Measurements from ENCODE around the gene LARGE1.
"Not testable (repeated sequence)": the region's sequence is repeated elsewhere in the genome, so short reads cannot be mapped to it uniquely, and the experiment has no call there.

LARGE1 gene

DNA sequence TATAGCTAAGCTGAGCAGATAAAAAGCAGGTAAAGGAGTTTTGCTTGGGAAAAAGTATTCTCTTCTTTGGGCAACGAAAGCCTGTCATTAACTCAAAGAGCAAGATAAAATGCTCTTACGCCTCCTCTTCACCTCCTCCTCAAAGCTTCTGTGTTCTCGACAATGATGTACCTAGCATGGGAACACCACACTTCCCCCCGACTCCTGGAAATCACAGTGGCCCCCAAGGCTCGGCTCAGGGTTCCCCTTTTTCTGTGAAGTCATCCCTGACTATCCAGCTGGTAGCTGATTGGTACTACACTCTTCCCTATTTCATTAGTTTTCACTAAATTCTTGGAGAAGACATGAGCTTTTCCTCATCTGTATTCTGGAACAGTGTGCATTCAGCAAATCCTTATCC lies 336.1 kb downstream of the LARGE1 start:
- DNase-seq = no peak

DNA sequence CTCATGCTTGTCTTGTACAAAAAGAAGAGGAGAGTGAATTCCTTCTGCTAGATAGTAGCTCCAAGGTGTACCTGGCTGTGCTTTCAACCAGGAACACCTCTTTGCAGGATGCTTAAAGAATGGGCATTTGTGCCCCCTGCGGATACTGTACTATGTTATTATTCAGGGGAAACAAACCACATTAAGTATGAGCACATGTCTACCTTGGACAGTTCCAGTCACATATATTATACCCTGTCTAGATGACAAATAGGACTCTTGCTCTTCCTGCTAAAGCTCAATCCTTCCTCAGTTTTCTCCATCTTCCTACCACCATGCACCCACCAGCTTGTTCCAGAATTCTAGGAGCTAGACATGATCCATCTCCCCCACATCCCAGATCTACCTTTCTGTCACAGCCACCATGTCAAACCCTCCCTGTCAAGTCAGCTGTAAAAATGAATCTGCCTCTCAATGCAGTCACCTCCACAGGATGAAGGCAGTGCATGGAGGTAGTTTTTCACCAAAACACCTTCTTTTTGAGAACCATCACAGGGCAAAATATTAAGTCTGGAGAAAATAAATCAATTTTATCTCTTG lies 337.4 kb downstream of the LARGE1 start:
- no peak for DNase-seq

DNA sequence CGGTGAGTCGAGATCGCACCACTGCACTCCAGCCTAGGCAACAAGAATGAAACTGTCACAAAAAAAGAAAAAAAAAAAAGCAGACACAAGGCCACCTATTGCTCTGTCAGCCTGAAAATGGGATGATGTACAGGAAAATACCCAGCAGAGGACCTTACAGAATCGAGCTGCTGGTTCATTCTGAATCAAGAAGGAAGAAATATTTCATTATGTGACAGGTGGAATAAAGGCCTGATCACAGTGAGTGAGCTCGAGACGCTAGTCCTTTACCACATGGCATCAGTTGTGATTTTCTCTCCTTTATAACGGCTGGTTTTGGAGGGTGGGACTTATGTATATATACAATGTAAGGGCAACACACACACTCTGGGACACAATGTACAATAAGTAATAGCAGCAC lies 340.0 kb downstream of the LARGE1 start:
- DNase-seq = no peak

DNA sequence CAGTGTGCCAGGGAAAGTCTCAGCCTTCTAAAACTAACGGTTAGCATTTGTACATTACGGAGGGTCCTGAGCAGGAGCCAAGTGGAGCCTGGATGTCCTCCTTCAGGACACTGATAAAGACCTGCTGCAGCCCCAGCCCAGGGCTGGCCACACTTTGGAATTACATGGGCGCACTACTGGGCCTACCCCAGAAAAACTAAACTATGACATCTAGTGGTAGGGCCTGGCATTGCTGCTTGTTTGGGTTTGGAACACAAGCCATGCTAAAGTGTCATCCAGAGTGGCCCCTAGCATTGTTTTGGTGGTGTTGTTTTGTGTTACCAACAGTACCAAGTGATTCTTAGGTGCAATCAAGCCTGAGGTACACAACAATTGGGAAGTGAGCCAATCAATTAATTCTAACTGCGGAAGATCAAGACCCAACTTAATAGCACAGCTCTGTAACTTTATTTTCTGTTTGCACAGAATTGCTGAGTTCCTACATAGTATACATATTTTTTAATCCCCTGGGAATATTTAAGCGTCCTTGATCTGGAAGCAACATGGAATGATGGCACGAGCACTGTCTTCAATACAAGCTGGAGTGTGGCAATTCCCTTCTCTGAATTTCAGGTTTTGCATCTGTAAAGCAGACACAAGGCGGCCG lies 340.7 kb downstream of the LARGE1 start:
- no peak for DNase-seq

DNA sequence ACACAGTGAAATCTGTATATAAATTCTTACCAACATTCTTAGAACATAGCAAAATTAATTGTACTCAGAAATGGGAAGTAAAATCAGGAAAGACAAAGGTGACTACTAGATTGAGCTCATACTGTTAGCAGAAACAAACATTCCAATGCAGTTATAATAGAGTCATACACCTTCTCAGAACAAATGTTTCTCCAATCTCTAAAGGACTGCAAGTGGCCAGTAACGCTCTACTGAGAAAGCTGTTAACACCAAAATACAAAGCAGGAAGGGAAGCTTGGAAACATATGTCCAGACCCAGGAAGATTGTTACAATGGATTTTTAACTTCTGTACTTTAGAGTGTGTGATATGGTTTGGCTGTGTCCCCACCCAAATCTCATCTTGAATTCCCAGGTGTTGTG lies 341.5 kb downstream of the LARGE1 start:
- no peak for DNase-seq

DNA sequence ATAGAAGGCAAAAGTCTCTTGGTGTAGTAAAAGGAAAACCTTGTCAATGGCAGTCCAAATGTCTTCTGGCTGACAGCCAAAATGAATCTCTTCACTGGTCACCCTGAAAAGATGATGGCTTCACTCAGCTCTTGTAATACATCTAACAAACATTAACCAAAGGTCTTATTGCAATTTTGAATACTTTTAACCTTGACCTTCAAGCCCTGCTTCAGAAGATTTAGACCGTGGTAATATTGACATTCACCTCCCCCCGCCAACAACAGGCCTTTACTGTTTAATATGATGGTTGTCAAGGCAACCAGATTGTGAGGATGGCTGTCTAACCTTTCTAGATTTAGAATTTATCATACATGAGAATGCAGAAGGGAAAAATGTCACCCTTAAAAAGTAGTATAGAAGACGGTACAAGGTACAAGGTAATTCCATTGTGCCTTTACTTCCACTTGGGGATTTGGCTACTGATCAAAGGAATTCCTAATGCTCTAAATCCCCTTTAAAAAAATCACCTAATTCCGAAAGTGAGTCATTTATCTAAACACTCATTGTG lies 342.3 kb downstream of the LARGE1 start:
- no peak for DNase-seq

DNA sequence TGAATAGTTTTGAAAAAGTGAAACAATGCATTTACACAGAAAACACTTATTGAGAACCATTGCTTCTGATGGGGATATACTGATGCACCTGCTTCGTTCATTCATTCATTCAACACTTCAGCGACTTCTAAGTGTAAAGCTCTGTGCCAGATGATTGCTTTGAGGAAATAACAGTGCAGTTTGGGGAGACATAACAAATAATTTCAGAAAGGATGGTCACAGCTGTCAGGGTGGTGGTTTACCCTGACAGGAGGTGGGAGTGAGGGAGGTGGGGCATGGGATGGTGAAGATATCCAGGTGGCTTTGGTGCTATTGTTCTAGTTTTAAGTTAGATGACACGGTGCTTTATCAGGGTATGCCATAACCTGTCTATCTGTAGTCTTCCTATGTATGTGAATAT lies 344.1 kb downstream of the LARGE1 start:
- DNase-seq = no peak

DNA sequence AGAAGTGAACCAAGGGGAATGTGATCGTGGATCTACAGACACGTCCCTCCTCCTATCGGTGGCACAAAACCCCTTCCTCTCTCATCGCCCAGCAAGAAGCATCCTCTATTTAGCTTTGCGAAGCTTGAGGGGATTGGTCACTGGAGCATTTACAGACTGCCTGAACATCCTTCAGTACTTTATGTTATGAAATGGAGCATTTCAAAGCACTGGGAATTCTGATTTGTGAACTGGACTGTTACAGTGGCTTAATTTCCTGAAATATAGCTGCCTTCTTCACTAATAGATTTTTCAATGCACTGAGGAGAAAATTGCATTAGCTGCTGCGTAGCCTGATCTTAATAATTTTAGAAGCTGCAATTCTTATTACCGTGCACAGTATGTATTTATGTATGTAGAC lies 344.5 kb downstream of the LARGE1 start:
- no peak for DNase-seq

DNA sequence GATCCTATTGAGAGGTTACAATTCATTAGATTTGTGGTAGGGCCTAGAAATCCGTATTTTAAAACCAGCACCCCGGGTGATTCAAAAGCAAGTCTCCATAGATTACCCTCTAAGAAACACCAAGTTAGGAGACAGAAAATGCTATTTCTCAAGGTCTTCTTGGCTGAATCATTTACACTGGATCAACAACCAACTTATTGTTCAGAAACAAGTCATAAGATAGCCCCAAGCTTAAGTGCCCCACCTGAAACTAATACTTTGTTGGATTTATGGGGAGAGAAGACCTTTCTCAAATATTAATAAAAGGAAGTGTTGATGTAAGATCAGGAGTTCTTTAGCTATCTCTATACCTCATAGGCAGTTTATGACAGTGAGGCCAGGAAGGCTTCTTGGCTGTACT lies 345.2 kb downstream of the LARGE1 start:
- DNase-seq = no peak

DNA sequence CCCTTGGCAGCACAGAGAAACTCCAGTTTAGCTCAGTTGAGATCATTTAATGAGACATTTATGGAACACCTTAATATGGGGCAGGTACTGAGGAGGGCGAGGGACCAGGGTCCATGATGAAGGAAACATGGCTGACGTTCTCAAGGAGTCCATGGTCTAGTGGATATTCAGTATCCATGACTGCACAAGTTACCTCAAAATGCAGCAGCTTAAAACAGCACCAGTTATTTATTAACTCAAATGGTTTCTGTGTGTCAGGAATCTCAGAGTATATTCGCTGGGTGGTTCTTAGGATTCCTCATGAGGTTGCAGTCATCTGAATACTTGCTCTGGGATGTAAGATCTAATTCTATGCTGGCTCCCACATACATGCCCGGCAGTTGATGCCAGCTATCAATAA lies 346.8 kb downstream of the LARGE1 start:
- DNase-seq = no peak

DNA sequence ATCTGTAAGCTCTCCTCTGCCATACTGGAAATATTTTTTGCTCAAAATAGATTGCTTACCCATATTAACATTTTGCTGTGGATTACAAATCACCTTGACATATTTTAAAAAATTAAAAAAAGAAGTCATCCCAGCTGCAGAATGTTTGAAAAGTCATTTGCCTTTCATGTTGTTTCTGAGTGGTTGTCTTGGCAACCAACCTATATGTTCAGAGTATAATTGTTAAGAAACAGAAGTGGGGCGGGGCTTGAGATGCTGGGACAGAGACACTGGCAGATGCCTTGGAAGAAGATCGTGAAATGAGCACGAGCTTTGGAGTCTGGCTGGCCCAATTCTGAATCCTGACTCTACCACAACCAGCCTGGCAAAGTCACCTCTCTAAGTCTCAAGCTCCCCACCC lies 348.2 kb downstream of the LARGE1 start:
- no peak for DNase-seq

DNA sequence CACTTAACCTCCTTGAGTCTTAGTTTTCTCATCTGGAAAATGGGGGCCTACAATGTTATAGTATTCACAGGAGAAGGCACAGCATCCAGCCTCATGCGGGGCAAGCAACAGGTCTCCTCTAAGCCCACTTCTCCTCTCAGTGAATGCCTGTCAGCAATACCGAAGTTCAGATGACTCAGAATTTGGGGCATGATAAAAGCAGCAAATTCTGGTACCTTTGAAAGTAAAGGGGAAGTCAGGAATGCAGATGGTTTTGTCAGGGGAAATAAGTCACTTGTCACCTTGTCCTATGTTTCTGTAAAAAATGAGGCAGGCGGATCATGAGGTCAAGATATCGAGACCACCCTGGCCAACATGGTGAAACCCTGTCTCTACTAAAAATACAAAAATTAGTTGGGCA lies 350.2 kb downstream of the LARGE1 start:
- DNase-seq = no peak

DNA sequence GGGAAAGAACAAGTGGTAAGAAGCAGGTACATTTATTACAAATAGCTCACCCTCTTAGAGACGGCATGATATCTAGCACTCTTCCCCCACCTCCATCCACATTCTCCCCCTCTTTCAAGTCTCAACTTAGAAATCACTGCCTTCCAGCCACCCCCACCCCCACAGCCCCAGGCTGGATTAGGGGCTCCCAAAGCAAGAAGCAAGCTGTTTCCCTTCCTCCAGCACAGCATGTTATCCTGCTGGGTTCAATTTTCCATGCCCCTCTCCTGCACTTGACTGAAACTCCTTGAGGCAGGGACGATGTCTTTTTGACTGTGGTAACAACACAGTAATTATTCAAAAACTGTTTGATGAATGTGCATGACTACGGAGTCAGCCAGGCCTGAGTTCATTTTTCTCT lies 350.7 kb downstream of the LARGE1 start:
- no peak for DNase-seq

DNA sequence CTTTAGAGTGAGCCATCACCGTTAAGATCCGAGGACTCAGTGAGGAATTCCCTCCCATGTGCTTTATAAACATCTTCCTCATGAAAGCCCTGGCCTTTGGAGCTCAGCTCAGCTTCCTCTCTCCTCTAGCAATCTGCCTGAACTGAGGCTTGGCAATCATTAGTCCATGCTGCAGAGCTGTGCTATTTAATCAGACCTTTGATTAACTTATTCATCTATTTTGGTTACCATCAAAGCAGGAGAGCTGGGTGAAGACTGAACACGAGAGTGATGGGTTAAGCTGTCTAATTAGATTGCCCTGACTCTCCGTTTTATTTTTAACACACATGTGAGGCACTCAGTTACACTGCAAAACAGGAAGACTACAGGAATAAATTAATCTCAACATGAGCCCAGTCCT lies 351.3 kb downstream of the LARGE1 start:
- no peak for DNase-seq

DNA sequence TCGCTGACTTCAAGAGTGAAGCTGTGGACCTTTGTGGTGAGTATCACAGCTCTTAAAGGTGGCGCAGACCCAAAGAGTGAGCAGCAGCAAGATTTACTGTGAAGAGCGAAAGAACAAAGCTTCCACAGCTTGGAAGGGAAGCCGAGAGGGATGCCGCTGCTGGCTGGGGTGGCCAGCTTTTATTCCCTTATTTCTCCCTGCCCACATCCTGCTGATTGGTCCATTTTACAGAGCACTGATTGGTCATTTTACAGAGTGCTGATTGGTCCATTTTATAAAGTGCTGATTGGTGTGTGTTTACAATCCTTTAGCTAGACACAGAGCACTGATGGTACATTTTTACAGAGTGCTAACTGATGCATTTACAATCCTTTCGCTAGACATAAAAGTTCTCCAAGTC lies 353.8 kb downstream of the LARGE1 start:
- DNase-seq = not testable (repeated sequence)

DNA sequence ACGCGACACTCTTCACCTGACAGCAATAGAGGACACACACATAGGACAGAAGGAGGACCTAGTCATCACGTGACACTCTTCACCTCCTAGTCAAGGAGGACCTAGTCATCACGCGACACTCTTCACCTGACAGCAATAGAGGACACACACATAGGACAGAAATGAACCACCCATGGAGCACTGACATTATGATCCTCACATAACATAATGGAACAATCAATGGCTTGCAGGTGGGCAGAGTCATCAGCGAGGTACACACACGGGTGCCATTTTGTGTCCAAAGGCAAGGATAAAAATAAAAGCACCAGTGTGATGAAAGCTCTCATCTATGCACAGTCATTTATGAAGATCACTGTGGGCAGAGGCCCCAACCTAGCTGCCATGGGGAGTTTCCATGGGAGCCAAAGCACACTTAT lies 354.7 kb downstream of the LARGE1 start:
- DNase-seq = no peak

DNA sequence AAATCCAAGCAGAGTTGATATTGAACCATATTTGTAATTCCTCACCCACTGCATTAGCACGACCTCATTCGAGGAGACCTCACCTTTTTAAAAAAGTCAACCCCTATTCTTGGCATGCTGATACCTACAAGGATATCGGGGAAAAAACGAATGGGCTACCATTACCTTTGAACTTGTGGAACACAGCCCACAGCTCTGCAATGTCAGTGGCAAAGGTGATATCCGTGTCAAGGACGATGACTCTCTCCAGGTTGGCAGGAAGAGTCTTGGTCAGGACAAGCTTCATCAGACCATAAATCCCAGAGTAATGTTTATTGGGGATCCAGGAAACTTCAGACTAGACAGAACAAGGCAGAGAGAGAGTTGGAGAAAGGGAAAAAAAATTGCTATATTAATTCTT lies 355.6 kb downstream of the LARGE1 start:
- DNase-seq = no peak

DNA sequence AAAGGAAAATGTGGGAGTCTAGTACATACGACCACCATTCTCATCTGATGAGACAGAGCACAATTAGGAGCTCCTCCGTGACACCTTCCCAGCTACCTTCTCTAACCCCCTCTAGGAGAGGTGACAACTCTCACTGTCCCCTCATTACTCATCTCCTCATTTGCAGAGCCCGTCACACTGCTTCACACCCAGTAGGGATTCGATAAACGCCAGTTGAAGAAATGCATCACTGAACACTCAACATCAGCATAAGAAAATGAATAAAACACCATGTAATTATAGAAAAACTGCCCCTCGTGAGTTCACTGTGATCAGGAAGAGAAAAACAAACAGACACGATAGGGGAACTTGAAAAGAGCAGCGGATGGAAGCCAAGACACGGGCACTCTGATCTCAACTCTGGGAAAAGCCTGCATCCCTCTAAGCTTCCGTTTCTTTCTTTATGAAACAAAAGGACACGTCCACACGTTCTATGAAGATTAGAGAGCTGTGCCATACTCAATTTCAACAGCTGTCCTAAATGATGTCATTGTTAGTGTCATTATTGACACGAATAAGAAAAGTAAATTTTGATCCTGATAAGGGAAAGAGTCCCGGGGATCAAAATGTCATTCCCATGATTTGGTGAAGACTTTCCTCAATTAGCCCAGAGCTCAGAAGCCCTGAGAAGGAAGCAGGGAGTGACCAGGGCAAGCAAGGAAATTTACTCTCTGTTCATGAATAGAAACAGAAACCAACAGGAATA lies 356.9 kb downstream of the LARGE1 start:
- DNase-seq = no peak

DNA sequence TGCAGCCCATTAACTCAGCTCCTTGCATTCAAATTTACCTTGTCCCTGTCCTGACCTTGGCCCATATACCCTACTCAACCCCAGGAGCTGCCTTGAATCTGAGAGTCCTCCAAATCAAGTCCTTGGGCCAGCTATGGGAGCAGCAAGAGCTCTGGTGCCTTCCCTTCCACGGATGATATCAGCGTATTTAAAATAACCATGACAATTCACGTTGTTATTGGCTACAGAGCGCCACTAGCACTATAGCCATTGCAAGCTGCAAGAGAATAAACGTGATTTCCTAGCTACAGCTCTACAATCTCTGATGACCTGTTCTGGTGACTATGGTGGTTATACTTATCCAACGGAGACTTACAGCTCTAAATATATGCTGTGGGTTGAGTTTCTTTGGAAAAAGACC lies 357.8 kb downstream of the LARGE1 start:
- DNase-seq = no peak

DNA sequence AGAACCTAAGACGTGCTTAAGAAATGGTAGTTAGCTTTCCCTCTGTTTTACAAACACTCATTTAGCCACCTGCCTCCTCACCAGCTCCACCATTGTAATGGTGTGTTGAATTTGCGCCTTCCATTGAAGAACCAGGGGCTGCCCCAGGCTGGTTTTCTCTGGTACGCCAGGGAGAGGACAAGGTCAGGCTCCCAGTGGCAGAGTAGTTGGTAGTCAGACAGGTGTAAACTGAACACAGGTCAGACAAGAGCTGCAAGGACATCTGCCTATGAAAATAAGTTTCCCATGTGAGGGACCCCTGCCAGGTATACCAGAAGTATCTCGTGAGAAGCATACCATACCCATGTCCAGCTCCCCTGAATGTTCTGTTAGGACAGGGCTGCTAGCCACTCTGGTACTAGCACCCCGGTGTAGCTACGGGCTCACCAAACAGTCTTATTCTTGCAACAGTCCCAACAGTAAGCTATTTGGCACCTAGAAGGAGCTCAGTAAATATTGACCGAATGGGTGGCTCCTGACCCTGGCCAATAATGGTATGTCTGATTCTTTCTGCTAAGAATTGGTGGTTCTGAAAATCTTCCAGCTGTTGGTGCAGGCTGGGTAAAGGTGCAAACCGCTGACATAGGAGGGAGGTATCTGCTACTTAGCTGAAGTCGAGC lies 359.0 kb downstream of the LARGE1 start:
- DNase-seq = no peak

DNA sequence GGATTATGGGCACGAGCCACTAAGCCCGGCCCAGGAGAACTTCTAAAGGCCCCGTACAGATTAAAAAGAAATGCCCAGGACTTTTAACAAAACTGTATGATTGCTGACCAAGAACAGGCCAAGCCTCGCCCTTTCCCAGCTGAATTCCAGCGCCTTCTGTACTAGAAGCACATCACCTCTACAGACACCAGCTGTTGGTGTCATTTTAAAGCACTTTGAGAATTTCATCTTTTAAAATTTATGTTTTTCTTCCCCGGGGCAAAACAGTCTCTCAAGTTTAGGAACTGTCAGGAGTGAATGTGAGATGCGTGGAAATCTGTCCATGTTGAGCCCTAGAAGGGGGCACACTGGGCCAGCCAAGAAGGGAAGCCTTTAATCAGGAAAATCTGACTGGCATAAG lies 362.4 kb downstream of the LARGE1 start:
- no peak for DNase-seq

DNA sequence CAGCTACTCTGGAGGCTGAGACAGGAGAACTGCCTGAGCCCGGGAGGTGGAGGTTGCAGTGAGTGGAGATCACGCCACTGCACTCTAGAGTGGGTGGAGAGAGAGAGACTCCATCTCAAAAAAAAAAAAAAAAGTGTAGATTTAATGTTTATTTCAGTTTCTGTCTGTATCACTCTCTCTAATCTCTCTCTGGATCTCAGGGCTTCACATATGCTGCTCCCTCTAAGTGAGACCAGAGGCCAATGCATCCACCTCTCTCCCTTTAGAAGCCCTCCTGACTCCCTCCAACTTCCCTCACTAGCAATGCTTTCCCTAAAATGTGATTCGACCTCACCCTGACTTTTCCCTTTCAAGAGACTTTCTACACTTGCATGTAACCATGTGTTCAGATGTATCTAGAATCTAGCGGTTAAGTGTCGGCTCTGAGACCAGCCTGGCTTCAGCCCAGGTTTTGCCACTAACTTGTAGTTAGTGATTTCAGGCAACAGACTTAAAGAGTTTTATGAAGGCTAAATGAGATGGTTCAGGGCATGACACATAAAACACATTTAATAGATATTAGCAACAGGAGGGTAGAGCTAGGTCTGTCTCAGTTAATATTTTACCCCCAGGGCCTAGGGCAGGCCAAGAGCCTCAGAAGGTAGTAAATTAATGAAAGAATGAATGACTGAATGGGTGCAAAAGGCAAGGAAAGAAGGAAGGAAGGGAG lies 364.3 kb downstream of the LARGE1 start:
- DNase-seq = no peak

DNA sequence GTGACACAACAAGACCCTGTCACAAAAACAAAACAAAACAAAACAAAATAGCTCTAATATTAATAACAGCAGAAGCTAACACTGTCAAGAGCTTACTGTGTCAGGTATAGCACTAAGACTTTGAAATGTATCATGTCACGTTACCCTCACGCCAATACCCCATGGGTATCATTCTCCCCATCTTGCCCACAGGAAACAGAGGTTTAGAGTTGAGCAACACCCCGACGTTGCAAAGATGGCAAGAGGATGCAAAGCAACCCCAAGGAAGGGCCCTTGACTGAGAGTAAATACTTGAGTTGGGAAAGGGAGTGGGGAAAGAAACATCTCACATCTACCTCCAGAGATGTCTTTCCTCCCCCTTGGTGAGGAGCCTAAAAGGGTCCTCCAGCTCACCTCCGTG lies 366.8 kb downstream of the LARGE1 start:
- DNase-seq = no peak

All from NK-92 treated with Interleukin-12 subunit alpha and Interleukin-12 subunit beta, amount 100 ng/mL, for 24 hours (cell line).